GM18499 (cell line): Measurements from ENCODE around the gene EML6.

Experiments
- ATAC-seq: cut with Tn5 transposase; IDR thresholded peaks from one replicate; pipeline ENCODE4 v1.9.1; 2021; ENCODE audit warnings: moderate number of reproducible peaks; ENCODE audit not compliant: insufficient read depth, unreplicated experiment

The EML6 gene

DNA sequence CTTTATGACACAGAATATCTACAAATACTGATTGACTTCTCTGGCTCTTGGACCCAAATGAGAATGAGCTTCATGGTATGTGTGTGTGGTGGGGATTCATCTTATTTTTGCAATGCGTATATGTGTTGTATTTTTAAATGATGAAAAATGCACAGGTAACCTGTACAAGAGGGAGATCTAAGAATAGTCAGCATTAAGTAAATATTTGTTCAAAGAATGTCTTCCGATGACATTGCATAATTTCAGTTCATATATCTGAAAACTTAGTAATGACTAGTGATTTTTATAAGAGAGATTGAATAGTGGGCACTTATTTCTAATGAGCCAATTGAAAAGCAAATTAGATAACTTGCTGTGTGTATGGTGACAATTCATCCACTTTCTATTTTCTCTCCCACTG is 66.4 kb downstream of the EML6 start:
- ATAC-seq = no peak

DNA sequence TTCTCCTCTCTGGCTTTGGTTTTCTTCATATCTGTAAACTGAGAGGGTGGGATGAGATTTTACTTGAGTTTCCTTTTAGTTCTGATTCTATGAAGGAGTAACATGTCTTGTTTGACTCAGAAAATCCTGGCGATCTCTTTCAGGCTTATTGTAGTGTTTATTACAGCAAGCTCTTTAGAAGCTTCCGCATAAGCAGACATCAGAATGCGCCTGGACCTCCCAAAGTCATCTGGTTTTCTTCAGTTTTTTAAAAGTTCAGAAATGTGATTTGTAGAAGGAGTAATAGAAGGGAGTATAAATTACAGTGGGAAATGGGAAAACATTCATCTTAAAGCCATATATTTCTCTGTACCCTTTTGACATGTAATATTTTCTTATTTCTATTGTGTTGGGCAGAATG is 68.4 kb downstream of the EML6 start:
- ATAC-seq = no peak

DNA sequence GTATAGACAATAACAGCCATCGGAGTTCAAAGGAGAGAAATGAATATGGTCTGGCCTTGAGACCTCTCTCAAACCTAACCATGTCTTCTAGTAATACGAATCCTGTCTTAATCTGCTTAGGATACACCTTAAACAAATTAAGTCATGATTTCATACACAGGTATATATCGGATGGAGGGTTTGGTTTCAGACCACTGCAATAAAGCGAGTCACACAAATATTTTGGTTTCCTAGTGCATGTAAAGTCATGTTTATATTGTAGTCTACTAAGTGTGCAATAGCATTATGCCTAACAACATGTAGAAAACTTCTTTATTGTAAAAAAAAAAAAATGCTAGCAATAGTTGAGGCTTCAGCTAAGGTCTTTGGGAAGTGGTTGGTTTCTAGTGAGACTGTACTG is 73.8 kb downstream of the EML6 start:
- ATAC-seq = no peak

DNA sequence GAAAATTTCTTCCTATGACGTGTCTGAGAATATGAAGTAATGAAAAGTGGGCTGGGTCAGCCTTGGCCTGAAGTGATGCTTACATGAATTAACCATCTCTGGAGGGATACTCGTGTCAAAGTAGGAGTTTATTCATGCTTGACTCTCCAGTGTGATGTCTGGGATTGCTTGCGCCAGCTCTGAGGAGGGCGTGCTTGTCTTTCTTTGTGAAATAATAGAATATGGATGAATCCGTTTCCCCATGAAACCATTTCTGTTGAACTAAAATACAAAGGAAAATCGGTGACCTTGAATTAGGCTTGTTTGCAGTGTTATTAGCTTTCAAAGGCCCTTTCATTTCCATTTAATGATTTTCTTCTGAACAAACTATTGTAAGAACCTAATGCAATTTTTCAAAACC is 77.9 kb downstream of the EML6 start:
- no peak for ATAC-seq

DNA sequence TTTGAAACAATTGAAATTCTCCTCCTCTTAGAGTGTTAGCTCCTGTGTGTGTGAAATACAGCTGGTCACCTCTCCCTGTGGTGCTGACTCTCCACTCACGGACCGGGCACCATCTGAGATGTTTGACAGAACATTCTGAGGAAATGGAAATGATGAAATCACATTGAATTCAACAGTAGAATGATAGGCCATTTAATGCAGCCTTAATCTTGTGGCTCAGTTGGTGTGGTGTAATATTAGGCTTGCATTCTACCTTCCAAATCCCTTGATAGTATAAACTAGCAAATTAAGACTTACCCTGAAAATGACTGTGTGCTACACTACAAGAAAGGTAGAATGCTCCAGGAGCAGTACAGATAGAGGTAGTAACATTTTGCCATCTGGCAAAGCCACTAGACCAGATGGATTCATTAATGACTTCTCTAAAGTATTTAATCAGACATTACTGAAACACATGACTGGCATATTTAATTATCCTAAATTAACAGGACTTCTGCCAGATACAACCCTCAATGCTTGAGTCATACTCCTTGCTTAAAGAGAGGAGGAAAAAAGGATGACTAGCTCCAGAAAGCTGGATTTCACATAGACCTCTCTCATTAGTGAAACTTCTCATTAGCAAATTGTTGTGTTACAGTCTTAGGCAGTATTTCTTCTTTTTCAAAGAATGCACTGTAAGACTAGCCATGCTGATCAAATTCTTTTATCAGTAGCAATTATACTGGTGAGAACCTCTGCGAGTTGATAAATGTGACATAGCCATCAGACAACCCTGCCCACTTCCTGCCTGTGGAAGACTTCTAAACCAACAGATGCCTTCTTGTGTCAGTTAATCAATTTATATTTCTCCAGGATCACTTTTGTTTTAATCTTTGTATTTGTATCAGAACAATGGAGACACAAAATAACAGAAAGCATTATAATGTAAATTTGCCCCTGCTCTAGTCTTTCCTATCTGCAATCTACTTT is 80.6 kb downstream of the EML6 start:
- ATAC-seq = no peak

DNA sequence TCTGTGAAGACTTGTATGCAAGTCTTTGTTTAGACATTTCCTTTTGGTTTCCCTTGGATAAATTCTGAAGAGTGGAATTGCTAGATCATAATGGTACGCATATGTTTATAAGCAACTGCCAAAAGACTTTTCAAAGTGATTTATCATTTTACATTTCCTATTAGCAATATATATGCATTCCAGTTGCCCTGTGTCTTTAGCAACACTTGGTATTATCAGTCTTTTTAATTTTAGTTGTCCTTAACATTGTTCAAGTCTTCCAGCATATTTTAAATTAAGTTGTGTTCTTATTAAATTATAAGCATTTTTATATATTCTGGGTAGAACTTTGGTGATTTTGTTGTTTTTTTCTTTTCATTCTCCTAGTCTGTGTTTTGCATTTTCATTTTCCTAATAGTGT is 81.8 kb downstream of the EML6 start:
- ATAC-seq = no peak

DNA sequence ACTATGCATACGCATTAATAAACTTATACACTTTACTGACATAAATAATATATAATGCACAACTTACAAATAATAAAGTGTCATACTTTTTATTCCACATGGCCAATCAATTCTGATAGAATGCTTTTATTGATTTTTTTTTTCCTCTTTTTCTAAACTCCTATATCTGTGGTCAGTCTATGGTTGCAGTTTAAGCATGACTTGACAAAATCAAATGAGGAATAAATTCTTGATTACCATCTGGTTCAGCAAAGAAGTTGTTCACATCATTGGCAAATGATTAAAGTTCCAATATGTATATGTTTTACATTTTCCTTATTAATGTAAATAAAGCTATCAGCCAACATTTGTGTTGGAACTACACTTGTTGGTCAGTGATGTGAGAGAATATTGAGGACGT is 83.5 kb downstream of the EML6 start:
- no peak for ATAC-seq

DNA sequence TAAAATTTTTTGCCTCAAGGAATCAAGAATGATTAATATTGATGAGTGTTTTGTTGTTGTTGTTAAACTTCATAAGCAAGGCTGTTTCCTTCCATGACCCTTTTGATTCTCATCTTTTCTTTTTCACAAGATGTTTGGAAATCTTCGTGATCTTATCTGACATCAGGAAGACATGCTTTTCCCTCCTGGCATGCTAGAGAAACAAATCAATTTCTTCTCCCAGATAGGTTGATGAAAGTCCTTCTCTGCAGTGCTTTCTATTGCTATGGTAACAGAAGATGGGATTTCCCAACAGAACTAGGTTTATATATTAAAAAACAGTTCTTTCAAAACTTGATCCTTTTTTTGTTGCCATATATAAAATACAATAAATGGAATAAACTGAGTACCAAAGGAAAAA is 85.2 kb downstream of the EML6 start:
- no peak for ATAC-seq

DNA sequence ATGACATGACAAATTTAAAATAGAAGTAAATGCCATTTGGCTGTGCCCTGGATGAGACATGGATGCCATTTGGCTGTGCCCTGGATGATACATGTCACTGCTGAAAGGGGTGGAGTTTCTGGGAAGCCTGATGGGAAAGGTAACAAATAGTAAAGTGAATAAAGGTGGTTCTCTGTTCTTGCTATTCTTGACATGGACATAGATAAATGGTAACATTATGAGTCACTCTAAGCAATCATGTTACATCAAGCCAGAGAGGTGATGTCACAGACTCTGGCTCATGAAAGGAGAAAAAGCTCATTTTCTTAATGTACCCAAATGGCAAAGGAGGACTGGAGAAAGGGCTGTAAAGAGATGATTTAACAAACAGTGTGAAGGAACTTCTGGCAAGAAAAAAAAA is 86.4 kb downstream of the EML6 start:
- no peak for ATAC-seq

DNA sequence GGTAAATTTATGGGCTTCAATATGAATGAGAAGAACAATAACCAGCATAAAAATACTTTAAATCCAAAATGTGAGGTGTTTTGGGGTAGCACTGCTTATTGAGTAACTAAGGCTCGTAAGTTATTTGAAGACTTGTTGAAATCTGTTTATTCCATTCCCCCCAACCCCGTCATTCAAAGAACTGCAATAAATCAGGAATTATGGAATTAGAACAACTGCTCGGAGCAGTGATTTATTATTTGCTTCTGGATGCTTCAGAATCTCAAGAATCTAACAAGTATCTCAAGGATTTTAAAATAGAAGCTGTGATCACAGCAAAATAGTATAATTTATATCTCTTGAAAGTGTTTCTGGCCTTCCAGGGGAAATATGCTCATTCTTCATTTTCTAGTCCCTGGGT is 86.8 kb downstream of the EML6 start:
- ATAC-seq = no peak

DNA sequence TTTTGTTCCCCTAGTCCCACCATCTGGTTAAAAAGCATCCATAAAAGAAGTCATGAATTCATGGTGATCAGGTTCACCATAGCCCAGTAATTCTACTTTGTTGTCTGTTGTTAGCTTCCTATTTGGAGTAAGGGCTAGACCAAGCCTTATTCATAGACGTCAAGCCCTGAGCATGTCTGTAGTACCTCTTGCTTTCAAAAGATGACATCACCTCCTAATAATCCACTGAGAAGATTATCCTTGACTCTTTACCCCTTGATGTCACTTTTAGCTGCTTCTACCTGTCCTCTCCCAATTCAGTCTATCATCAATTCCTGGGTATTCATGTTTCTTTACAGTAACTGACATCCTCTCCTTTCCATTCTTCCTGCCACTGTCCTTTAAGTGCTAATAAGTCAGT is 90.1 kb downstream of the EML6 start:
- no peak for ATAC-seq

DNA sequence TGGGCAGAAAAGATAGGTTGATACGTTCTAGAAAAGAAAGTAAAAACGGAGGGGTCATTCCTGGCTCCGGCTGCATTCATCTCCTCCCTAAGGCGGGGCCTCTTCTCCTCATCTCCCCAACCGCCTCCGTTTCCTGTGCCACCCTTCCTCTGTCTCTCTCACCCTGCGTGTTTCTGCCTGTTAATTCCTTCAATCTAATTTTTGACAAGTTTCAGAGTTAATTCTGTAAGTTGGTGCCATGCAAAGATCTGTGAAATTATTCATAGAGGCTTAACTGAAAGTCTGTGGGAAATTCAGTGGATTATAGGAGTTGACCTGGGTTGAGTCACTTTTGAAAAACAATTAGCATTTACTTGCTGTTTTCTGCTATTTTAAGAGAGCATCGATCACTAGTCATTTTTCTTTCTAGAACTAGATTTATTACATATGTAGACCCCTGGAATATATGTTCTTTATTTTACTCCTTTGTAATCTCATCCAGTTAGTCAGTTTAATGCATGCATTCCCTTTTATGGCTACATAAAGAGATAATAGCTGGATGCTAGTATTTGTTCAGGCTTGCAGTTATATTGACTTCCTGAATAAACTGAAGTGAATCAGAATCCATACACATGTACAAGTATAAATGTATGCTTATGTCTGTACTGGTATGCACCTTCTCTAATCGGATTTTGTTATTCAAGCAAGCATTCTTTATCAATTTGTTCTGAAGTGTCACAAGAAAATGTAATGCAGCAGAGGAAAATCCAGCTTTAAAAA is 91.1 kb downstream of the EML6 start:
- no peak for ATAC-seq

DNA sequence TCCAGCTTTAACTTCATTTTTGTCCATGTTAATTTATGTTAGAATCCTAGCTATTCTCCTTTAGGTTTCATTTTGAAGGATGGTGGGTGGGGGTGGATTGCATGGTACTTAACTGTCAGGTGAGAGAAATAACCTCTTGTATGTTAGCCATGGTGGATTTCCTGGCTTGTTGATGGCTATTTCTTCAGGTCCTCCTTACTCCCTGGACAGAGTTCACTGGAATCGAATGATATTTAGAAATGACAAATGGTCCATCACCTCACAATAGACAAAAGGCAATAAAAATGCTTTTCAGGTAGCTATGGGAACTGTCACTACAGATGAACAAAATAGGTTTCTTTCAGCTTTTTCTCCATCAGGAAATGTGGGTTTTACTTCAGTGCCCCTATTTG is 91.7 kb downstream of the EML6 start:
- no peak for ATAC-seq

DNA sequence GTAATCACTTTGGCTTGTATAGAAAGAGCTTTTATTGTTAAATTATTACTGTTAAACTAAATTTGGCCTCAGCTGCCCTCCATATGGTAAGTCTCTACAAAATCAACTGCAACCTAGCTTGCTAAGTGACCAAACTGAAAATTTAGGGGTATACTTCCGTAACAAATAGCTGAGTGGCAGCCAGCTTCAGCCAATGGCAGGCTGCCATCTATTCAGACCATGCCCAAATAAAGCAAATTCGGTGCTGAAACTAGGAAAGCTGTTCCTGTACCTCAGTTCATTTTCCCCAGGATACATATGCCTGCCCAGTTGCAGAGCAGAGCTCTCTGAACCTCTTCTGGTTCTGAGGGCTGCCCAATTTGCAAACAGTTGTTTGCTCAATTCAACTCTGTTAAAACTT is 94.8 kb downstream of the EML6 start:
- ATAC-seq = no peak

DNA sequence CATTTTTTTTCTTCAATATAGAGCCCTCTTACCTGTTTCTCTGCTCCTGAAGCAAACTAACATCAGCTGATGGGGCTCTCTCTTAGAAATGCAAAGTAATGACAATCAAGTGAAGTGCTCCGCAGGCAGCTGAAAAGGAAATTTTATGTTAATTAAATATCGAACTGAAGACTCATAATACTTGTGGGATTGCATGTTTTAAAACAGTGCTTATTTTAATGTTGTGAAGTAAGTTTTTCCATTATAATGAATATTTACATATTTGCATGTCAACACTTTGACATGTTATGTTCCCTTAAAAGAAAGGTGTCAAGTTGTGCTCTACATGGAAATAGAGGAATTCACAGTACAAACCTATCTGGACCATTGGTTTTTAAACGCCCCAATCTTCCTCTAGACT is 97.1 kb downstream of the EML6 start:
- no peak for ATAC-seq

DNA sequence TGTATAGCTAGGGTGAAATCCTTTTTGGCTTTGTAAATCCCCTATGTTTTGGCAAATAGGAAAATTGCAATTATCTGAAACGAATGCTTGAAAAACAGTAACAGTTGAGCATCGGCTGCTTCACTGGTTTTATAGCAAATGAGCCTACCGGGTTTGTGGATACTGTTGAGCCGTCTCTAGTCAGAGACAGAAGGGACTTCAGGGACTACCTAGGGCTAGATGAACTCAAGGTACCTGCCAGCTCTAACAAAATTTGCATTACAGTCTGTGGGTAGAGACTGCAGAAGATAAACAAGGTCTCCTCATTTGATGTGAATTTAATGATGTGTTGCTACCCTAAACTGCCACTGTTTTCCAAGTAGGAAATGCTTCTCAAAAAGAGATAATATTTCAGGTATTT is 101.1 kb downstream of the EML6 start:
- no peak for ATAC-seq

DNA sequence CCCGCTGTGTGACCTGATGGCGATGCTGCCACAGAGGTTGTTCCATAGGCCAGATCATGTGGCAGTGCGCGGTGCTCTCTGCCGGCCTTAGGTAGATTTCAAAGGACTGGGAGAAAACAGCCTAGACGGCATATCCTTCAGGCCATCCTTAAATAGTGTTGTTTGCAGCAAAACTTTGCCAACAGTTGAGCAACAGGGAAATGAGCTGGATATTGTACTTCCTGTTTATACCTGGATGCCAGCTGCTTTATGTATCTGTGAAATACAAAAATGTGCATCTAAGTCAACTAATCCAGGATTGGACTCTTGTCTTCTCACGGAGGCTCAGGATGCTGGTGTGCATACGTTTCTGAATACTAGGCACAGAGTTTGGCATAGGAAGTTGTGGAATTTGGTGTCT is 107.1 kb downstream of the EML6 start:
- ATAC-seq = no peak

DNA sequence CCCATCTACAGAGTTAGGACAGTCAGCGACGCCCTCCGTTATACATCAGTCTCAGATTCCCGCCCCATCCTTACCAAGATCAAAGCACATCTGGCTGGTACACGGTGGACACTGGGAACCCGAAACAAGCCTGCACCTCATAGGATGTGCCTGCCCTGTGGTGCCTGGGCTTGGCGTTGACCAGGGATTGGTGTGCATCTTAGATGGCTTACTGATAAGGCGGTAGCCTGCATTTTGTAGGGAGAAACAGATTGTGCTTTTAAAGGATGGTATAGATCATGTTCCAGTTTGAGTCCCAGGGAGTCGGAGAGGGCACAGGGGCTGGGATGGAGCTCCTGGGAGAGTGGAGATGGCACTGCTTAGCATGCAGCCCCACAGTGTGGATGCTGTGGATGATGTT is 108.0 kb downstream of the EML6 start:
- no peak for ATAC-seq

DNA sequence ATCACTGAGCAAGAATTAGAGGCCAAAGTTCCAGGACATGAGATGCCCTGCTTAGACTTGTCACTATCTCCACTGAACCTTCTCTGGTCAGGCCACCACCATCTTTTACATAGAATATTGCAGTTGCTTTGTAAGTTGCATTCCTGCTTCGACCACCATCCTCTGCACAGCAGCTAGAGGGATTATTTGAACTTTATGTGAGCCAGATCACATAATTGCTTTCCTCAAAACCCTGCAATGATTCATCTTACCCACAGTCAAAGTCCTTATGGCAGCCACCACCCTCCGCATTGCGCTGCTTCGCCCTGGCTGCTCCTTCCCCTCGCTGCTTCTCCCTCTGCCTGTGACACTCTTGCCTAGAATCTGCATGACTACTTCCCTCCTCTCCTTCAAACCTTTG is 111.3 kb downstream of the EML6 start:
- ATAC-seq = no peak

DNA sequence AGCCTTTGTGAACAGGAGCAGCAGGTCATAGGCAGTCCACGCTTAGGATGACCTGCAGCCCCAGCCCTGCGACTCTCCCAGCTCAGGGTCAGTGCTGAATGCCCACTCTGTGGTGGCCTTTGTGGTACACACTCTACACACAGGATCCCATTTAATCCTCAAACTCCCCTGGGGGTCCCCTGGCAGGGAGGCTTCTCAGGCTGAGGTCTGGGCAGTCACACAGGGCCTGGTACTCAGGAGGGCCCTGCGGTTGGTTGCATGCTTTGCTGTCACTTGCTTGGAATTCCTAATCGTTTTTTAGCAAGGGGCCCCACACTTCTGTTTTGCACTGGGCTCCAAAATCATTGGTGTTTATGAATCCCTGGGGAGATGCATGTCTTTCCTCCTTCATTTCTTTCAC is 113.0 kb downstream of the EML6 start:
- no peak for ATAC-seq

DNA sequence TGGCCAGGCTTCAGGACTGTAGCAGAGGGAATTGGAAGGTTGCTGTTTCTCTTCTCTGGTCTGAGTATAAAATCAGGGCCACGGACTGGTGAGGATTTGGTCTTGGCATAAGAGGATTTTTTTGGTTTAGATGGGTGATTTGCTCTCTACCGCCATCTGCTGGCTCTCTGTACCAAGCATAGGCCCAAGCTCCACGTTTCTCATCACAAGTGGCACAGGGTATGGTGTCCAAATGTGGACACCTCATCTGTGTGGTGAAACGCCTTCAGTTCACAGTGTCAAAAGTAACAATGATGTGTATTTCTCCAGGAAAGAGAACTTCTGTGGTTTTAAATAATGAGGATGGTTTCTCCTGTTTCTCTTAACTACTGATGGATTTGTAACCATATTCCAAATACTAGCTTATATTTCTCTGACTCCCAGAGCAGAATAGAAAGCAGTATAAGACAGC is 115.1 kb downstream of the EML6 start:
- no peak for ATAC-seq
